Mononuclear cell (primary cell): ENCODE measurements around the gene MID1. TPM values are rescaled to one million over a fixed set of nuclear protein-coding genes. Genes with fewer than 3 reads are reported as not detected.
"Not testable (repeated sequence)": the region's sequence is repeated elsewhere in the genome, so short reads cannot be mapped to it uniquely, and the experiment has no call there.

Experiments
- H3K27me3 ChIP-seq: 2 replicates; pipeline ENCODE4 v1.6.0; 2011; ENCODE audit warnings: low read length, control low read depth; ENCODE audit not compliant: insufficient read depth
- H3K4me1 ChIP-seq: 2 replicates; pipeline ENCODE4 v1.5.1; 2011; ENCODE audit warnings: mild to moderate bottlenecking, low read length, control low read depth; ENCODE audit not compliant: insufficient read depth
- H3K4me3 ChIP-seq: 2 replicates; pipeline ENCODE4 v1.5.1; 2011; ENCODE audit warnings: mild to moderate bottlenecking, low read length, moderate library complexity
- H3K9me3 ChIP-seq: 2 replicates; pipeline ENCODE4 v1.5.1; 2011; ENCODE audit warnings: low read depth, mild to moderate bottlenecking, control low read depth, low read length
- total RNA-seq: library from RNA; depleted of rRNA; stranded (reverse); fragments of >200 nt; gene quantifications from one replicate; pipeline ENCODE4 v1.2.3, GENCODE V29; 2012

Gene MID1
- total RNA-seq, 1 donor = under 0.01 TPM

GRCh38 chrX:10600479-10600878 is 19.9 kb downstream of the MID1 start:
- H3K9me3 ChIP-seq = no peaks in the 10 kb centered on the region
- no peak overlapping the region for H3K4me3 ChIP-seq

GRCh38 chrX:10598540-10598939 is 21.8 kb downstream of the MID1 start:
- H3K4me3 ChIP-seq = no peak overlapping the region
- no peaks in the 10 kb centered on the region for H3K9me3 ChIP-seq
- no peaks in the 10 kb centered on the region for H3K27me3 ChIP-seq
- H3K4me1 ChIP-seq = no peaks in the 10 kb centered on the region

More at GRCh38 chrX:10600479-10600878, 19.9 kb downstream of the MID1 start:
- no peaks in the 10 kb centered on the region for H3K4me1 ChIP-seq
- no peaks in the 10 kb centered on the region for H3K27me3 ChIP-seq

- no peak overlapping the region for H3K4me3 ChIP-seq
- no peaks in the 10 kb centered on the region for H3K4me1 ChIP-seq
- H3K27me3 ChIP-seq = no peaks in the 10 kb centered on the region
- no peaks in the 10 kb centered on the region for H3K9me3 ChIP-seq
Measured at GRCh38 chrX:10597871-10598270, 22.5 kb downstream of the MID1 start.

- Histone ChIP-seq H3K9me3 (no peaks in the 10 kb centered on the region), H3K4me1 (no peaks in the 10 kb centered on the region), H3K4me3 (no peak overlapping the region), H3K27me3 (no peaks in the 10 kb centered on the region)
Measured at GRCh38 chrX:10591363-10592335, 28.7 kb downstream of the MID1 start.

GRCh38 chrX:10589787-10590186 is 30.6 kb downstream of the MID1 start:
- H3K4me3 ChIP-seq, H3K27me3 ChIP-seq, H3K4me1 ChIP-seq, H3K9me3 ChIP-seq: not testable (repeated sequence)

- Histone ChIP-seq H3K27me3 (no peaks in the 10 kb centered on the region), H3K4me1 (no peaks in the 10 kb centered on the region), H3K4me3 (no peak overlapping the region), H3K9me3 (no peaks in the 10 kb centered on the region)
Measured at GRCh38 chrX:10589098-10589497, 31.3 kb downstream of the MID1 start.

- H3K4me1 ChIP-seq, H3K9me3 ChIP-seq, H3K4me3 ChIP-seq, H3K27me3 ChIP-seq: not testable (repeated sequence)
Measured at GRCh38 chrX:10584882-10585281, 35.5 kb downstream of the MID1 start.

GRCh38 chrX:10582945-10583344 is 37.4 kb downstream of the MID1 start:
- H3K27me3 ChIP-seq = no peaks in the 10 kb centered on the region
- H3K4me3 ChIP-seq = no peak overlapping the region

GRCh38 chrX:10582215-10582733 is 38.1 kb downstream of the MID1 start:
- Histone ChIP-seq H3K27me3 (no peaks in the 10 kb centered on the region), H3K9me3 (no peaks in the 10 kb centered on the region), H3K4me3 (no peak overlapping the region), H3K4me1 (no peaks in the 10 kb centered on the region)

More at GRCh38 chrX:10582945-10583344, 37.4 kb downstream of the MID1 start:
- no peaks in the 10 kb centered on the region for H3K4me1 ChIP-seq
- H3K9me3 ChIP-seq = no peaks in the 10 kb centered on the region

GRCh38 chrX:10579112-10580011 is 41.0 kb downstream of the MID1 start:
- no peaks in the 10 kb centered on the region for H3K9me3 ChIP-seq
- H3K27me3 ChIP-seq = no peaks in the 10 kb centered on the region
- H3K4me1 ChIP-seq = no peaks in the 10 kb centered on the region
- no peak overlapping the region for H3K4me3 ChIP-seq

GRCh38 chrX:10578527-10578926 is 41.9 kb downstream of the MID1 start:
- Histone ChIP-seq H3K4me3 (no peak overlapping the region), H3K9me3 (no peaks in the 10 kb centered on the region), H3K27me3 (no peaks in the 10 kb centered on the region), H3K4me1 (no peaks in the 10 kb centered on the region)

- Histone ChIP-seq H3K4me3 (no peak overlapping the region), H3K4me1 (no peaks in the 10 kb centered on the region), H3K27me3 (no peaks in the 10 kb centered on the region), H3K9me3 (no peaks in the 10 kb centered on the region)
Measured at GRCh38 chrX:10577853-10578252, 42.5 kb downstream of the MID1 start.

- no peaks in the 10 kb centered on the region for H3K27me3 ChIP-seq
- no peaks in the 10 kb centered on the region for H3K4me1 ChIP-seq
- H3K4me3 ChIP-seq = no peak overlapping the region
- no peaks in the 10 kb centered on the region for H3K9me3 ChIP-seq
Measured at GRCh38 chrX:10576777-10577447, 43.5 kb downstream of the MID1 start.

GRCh38 chrX:10576186-10576585 is 44.2 kb downstream of the MID1 start:
- Histone ChIP-seq H3K4me3 (no peak overlapping the region), H3K9me3 (no peaks in the 10 kb centered on the region), H3K27me3 (no peaks in the 10 kb centered on the region), H3K4me1 (no peaks in the 10 kb centered on the region)
